Glomerular endothelial cell (primary cell): ENCODE data around the gene RAB31. TPM values are rescaled to one million over a fixed set of nuclear protein-coding genes. Genes with fewer than 3 reads are reported as not detected.
"Not testable (repeated sequence)": the region's sequence is repeated elsewhere in the genome, so short reads cannot be mapped to it uniquely, and the experiment has no call there.

Experiments used
- DNase-seq: peaks from one replicate; pipeline ENCODE4 v3.0.0-alpha.2; 2011; ENCODE audit warnings: low read depth, low spot score; ENCODE audit errors: extremely low read depth
- total RNA-seq: library from RNA; depleted of rRNA; stranded (reverse); fragments of >200 nt; gene quantifications from 2 replicates; pipeline ENCODE4 v1.2.3, GENCODE V29; 2015

Gene RAB31
- total RNA-seq, 1 donor from 2014 or later: 19.4 TPM

DNA sequence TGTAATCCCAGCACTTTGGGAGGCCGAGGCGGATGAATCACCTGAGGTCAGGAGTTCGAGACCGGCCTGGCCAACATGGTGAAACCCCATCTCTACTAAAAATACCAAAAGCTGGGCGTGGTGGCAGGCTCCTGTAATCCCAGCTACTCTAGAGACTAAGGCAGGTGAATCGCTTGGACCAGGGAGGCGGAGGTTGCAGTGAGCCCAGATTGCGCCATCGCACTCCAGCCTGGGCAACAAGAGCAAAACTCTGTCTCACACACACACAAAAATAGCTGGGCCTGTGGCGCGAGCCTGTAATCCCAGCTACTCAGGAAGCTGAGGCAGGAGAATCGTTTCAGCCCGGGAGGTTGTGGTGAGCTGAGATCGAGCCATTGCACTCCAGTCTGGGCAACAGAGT is 194.2 kb downstream of the RAB31 start:
- DNase-seq: not testable (repeated sequence)

DNA sequence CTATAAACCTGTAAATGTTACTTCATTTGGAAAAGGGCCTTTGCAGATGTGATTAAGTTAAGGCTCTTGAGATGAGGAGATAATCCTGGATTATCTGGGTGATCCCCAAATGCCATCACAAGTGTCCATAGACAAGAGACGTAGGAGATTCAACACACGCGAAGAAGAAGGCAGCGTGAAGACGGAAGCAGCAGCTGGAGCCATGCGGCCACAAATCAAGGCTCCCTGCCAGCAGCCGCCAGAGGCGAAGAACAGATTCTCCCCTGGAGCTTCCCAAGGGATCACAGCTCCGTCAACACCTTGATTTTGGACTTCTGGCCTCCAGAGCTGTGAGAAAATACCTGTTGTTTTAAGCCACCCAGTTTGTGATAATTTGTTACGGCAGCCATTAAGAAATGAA is 194.7 kb downstream of the RAB31 start:
- no peak for DNase-seq

DNA sequence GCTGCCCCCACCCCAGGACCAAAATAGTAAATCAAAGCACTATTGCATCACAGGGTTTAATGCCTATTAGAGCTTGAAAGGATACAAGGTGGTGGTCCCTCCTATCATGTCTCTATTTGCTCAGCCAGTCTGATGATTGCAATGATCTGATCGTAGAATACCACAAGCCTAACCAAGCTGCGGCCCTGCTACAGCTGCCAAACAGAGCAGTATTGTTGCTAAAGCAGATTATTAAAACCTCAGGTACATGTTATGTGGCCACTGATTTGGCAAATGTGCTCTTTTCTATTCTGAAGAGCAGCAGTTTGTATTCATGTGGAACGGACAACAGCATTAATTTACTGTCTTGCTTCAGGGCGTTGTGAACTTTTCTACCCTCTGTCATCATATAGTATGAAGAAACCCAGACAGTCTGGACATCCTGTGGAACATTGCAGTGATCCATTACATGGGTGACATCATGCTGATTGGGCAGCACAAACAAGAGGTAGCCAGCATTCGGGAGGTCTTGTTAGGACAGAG is 197.4 kb downstream of the RAB31 start:
- no peak for DNase-seq

DNA sequence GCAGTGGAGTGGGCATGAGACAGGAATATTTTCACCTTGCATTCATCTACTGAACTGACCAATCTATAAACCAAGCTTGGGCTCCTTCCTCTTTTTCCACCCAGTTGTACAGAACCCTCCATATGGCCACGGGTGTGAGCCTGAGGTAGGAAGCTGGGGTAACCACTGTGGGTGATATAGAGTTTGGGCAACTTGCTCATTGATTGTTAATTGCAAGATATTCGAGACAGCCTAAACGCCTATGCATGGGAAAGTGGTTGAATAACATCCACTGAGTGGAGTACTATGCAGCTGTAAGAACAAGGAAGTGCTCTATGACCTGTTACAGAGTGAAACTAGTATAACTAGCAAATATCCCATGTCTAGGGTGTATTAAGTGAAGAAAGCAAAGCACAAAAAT is 198.4 kb downstream of the RAB31 start:
- no peak for DNase-seq

DNA sequence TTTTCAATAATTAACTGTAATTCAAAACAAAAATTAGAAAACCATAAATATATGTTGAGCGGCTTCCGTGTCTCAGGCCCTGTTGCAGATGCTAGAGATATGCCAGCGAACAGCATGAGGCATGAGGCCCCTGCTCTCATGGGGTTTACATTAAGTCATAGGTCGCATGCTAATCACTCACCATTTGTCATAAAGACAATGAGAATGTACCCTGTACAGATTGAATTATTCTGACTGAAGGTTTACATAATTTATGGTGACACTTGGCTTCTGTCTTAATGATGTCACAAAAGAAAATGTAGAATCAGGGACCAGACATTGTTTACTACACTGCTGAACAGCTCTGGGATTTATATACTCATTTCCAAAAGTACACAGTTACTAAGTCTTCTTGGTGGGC is 199.8 kb downstream of the RAB31 start:
- DNase-seq: no peak

DNA sequence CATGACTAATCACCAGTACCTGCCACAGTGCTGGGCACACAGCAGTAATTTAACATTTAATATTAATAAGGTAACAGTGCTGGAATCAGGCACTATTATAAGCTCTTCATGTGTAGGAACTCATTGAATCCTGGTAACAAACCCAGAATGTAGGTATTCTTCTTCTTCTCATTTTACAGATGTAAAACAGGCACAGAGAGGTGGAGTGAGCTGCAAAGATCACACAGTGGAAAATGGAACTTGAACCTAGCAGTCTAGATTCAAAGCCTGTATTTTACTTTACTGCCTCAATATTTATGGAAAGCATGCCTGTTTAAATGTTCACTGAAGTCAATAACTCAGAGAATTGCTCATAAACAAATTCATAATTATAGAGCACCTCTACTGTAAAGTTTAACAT is 202.0 kb downstream of the RAB31 start:
- DNase-seq: no peak

DNA sequence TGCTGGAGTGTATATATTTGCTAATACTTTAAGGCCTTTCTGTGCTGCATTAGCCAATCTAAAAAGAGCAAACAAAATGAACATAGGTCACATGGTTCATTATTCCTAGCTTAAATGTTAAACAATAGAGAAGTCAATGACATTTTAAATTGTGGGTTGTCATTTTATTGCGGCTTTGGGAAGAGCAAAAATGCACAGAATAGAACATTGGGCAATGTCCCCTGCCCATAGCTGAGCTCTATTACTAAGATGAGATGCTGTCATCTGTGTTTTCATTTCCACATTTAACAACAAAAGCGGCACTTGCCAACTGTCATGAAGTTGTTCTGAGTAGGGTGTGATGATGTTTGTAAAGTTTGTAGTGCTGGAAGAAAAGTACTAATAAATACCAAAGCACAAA is 202.6 kb downstream of the RAB31 start:
- DNase-seq: no peak

DNA sequence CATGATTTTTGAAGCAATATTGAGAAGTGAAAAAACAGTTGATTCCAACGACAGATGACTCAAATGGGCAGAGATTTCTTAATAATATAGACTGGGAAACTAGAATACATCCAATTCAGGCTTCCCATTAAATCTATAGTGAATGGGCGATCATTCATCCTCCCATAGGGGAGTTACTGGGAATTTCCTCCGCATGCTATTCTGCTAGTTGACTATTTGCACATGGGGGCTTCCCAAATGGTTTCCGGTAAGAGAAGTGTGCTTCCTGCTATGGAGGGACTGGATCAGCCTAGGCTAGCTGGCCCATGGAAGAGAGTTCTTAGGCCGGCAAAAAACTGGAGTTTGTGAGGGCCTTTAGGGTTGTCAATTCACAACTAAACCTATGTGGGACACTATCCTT is 203.1 kb downstream of the RAB31 start:
- no peak for DNase-seq

Other genes with a start within 250 kb of the RAB31 start
- gene RALBP1, start 232.8 kb upstream of the RAB31 start, total RNA-seq: 73.5 and 84.5 TPM in 2 replicates
- gene PPP4R1, start 93.7 kb upstream of the RAB31 start, total RNA-seq: 60.4 and 98.1 TPM in 2 replicates
- gene TXNDC2, start 177.7 kb downstream of the RAB31 start, total RNA-seq: not detected in 2 replicates
- 156 and 181 TPM in 2 replicates for gene VAPA, start 205.7 kb downstream of the RAB31 start, total RNA-seq